HepG2 (cell line): Measurements from ENCODE around the gene TNFAIP1. TPM values are rescaled to one million over a fixed set of nuclear protein-coding genes. Genes with fewer than 3 reads are reported as not detected.

Source experiments
- BORCS8-MEF2B ChIP-seq: sonication (generic); formaldehyde crosslinking; IDR thresholded peaks from 2 replicates; pipeline ENCODE4 v1.8.0; 2022; ENCODE audit warnings: mild to moderate bottlenecking, missing genetic modification reagents
- MIER3 ChIP-seq: IDR thresholded peaks from 2 replicates; pipeline ENCODE4 v1.6.1; 2016; ENCODE audit warnings: missing compliant biosample characterization, borderline replicate concordance
- SKI ChIP-seq: fragments of 450-650 bp; IDR thresholded peaks from one replicate; pipeline ENCODE4 v1.6.1; 2018; ENCODE audit warnings: mild to moderate bottlenecking; ENCODE audit not compliant: partially characterized antibody
- THYN1 ChIP-seq: sonication (generic); formaldehyde crosslinking; IDR thresholded peaks from 2 replicates; pipeline ENCODE4 v1.8.1; 2023; ENCODE audit warnings: low read depth, mild to moderate bottlenecking, moderate library complexity, missing genetic modification reagents, borderline replicate concordance
- ZNF839 ChIP-seq: sonication (generic); formaldehyde crosslinking; IDR thresholded peaks from 2 replicates; pipeline ENCODE4 v1.4.0; 2020; ENCODE audit warnings: missing genetic modification reagents, mild to moderate bottlenecking, borderline replicate concordance
- polyA plus RNA-seq, 8 experiments: library from polyadenylated mRNA; depleted of rRNA in 3 of 8; stranded (reverse) in 7 of 8; unstranded in 1 of 8; fragments of >200 nt; fragmentation: Illumina TruSeq in 4 of 8; extraction: Trizol in 4 of 8; gene quantifications; 2 replicates each; pipeline versions ENCODE4 v1.2.1 to v1.2.3, GENCODE V29; 2011 to 2016; ENCODE audit warnings: low read depth in 4 of 8, missing spikeins in 1 of 8, mixed read lengths in 1 of 8; ENCODE audit not compliant: insufficient read depth in 1 of 8
- total RNA-seq, 5 experiments: library from RNA; depleted of rRNA; stranded (reverse); fragments of >200 nt; fragmentation: Illumina TruSeq; extraction: Trizol; gene quantifications; 2 replicates each; pipeline ENCODE4 v1.2.3, GENCODE V29; 2016; ENCODE audit warnings: low read depth in 1 of 5
- TF ChIP-seq, protein P1 (sequence below): sonication (generic); formaldehyde crosslinking; IDR thresholded peaks from 2 replicates; pipeline ENCODE4 v1.4.0; 2020; ENCODE audit warnings: mild to moderate bottlenecking, missing genetic modification reagents, borderline replicate concordance
- TF ChIP-seq, protein P2 (sequence below): sonication (generic); formaldehyde crosslinking; IDR thresholded peaks from 2 replicates; pipeline ENCODE4 v1.9.0; 2021; ENCODE audit warnings: missing genetic modification reagents, borderline replicate concordance
- TF ChIP-seq, protein P3 (sequence below): sonication (generic); formaldehyde crosslinking; IDR thresholded peaks from 2 replicates; pipeline ENCODE4 v1.4.0; 2020; ENCODE audit warnings: missing genetic modification reagents
- TF ChIP-seq, protein P4 (sequence below): IDR thresholded peaks from 2 replicates; pipeline ENCODE4 v1.4.0; 2020; ENCODE audit warnings: mild to moderate bottlenecking, missing genetic modification reagents

TNFAIP1 gene
- total and polyA plus RNA-seq, 2 of the 13 experiments (the other 11 are each of a cell fraction or from before 2014, with no cell fraction given) = 17.5 to 40.6 TPM

DNA sequence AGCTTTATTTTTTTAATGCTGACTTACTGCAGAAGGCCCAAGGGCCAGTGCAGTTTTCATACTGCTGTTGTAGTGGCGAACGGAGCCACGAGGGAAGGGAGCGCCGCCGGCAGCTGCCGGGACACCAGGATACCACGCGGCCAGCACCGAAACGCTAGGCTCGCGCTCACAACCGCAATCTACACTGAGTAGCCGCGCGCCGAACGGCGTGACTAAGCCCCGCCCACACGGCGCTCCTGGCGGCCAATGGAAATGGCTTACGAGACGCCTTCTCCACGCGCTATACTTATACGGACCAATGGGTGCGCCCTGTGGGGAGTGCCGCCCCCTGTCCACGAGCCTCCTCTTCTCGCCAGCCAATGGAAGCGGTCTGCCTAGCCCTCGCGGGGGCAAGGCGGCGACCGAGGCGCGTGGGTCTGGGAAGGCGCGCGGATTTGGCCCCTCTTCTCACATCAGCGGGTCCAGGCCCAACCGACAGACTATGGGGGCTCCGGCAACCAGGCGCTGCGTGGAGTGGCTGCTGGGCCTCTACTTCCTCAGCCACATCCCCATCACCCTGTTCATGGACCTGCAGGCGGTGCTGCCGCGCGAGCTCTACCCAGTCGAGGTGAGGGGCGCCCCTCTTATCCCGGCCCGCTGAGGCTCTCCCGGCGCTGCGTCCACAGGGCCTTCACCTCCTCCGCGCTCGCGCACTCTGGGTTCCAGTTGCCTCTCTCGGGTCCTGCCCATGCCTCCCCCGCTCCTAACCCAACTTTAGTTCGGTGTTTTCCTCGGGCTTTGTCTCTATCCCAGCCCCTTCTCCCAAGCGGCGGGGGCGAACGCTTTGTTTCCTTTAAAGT, 16.6 kb upstream of the TNFAIP1 start, which contains the start of gene TMEM97 (continued):
- TF ChIP-seq, protein P1, sequence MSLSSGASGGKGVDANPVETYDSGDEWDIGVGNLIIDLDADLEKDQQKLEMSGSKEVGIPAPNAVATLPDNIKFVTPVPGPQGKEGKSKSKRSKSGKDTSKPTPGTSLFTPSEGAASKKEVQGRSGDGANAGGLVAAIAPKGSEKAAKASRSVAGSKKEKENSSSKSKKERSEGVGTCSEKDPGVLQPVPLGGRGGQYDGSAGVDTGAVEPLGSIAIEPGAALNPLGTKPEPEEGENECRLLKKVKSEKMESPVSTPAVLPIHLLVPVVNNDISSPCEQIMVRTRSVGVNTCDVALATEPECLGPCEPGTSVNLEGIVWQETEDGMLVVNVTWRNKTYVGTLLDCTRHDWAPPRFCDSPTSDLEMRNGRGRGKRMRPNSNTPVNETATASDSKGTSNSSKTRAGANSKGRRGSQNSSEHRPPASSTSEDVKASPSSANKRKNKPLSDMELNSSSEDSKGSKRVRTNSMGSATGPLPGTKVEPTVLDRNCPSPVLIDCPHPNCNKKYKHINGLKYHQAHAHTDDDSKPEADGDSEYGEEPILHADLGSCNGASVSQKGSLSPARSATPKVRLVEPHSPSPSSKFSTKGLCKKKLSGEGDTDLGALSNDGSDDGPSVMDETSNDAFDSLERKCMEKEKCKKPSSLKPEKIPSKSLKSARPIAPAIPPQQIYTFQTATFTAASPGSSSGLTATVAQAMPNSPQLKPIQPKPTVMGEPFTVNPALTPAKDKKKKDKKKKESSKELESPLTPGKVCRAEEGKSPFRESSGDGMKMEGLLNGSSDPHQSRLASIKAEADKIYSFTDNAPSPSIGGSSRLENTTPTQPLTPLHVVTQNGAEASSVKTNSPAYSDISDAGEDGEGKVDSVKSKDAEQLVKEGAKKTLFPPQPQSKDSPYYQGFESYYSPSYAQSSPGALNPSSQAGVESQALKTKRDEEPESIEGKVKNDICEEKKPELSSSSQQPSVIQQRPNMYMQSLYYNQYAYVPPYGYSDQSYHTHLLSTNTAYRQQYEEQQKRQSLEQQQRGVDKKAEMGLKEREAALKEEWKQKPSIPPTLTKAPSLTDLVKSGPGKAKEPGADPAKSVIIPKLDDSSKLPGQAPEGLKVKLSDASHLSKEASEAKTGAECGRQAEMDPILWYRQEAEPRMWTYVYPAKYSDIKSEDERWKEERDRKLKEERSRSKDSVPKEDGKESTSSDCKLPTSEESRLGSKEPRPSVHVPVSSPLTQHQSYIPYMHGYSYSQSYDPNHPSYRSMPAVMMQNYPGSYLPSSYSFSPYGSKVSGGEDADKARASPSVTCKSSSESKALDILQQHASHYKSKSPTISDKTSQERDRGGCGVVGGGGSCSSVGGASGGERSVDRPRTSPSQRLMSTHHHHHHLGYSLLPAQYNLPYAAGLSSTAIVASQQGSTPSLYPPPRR (CRISPR knock-in tag) = 0 out of 2 replicates have a peak, but pooled peaks have one; percentile 28
- TF ChIP-seq, protein P2, sequence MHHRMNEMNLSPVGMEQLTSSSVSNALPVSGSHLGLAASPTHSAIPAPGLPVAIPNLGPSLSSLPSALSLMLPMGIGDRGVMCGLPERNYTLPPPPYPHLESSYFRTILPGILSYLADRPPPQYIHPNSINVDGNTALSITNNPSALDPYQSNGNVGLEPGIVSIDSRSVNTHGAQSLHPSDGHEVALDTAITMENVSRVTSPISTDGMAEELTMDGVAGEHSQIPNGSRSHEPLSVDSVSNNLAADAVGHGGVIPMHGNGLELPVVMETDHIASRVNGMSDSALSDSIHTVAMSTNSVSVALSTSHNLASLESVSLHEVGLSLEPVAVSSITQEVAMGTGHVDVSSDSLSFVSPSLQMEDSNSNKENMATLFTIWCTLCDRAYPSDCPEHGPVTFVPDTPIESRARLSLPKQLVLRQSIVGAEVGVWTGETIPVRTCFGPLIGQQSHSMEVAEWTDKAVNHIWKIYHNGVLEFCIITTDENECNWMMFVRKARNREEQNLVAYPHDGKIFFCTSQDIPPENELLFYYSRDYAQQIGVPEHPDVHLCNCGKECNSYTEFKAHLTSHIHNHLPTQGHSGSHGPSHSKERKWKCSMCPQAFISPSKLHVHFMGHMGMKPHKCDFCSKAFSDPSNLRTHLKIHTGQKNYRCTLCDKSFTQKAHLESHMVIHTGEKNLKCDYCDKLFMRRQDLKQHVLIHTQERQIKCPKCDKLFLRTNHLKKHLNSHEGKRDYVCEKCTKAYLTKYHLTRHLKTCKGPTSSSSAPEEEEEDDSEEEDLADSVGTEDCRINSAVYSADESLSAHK (CRISPR knock-in tag) = no peak; the same call in 1 of the 2 replicates
- TF ChIP-seq SKI (no peak), ZNF839 (no peak), BORCS8-MEF2B (CRISPR knock-in tag) (peak; percentile 78), THYN1 (CRISPR knock-in tag) (peak; percentile 22; the same call in 1 of the 2 replicates), MIER3 (CRISPR knock-in tag) (peak; percentile 40; the same call in 1 of the 2 replicates)
- TF ChIP-seq, protein P3, sequence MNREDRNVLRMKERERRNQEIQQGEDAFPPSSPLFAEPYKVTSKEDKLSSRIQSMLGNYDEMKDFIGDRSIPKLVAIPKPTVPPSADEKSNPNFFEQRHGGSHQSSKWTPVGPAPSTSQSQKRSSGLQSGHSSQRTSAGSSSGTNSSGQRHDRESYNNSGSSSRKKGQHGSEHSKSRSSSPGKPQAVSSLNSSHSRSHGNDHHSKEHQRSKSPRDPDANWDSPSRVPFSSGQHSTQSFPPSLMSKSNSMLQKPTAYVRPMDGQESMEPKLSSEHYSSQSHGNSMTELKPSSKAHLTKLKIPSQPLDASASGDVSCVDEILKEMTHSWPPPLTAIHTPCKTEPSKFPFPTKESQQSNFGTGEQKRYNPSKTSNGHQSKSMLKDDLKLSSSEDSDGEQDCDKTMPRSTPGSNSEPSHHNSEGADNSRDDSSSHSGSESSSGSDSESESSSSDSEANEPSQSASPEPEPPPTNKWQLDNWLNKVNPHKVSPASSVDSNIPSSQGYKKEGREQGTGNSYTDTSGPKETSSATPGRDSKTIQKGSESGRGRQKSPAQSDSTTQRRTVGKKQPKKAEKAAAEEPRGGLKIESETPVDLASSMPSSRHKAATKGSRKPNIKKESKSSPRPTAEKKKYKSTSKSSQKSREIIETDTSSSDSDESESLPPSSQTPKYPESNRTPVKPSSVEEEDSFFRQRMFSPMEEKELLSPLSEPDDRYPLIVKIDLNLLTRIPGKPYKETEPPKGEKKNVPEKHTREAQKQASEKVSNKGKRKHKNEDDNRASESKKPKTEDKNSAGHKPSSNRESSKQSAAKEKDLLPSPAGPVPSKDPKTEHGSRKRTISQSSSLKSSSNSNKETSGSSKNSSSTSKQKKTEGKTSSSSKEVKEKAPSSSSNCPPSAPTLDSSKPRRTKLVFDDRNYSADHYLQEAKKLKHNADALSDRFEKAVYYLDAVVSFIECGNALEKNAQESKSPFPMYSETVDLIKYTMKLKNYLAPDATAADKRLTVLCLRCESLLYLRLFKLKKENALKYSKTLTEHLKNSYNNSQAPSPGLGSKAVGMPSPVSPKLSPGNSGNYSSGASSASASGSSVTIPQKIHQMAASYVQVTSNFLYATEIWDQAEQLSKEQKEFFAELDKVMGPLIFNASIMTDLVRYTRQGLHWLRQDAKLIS (CRISPR knock-in tag) = no peak
- TF ChIP-seq, protein P4, sequence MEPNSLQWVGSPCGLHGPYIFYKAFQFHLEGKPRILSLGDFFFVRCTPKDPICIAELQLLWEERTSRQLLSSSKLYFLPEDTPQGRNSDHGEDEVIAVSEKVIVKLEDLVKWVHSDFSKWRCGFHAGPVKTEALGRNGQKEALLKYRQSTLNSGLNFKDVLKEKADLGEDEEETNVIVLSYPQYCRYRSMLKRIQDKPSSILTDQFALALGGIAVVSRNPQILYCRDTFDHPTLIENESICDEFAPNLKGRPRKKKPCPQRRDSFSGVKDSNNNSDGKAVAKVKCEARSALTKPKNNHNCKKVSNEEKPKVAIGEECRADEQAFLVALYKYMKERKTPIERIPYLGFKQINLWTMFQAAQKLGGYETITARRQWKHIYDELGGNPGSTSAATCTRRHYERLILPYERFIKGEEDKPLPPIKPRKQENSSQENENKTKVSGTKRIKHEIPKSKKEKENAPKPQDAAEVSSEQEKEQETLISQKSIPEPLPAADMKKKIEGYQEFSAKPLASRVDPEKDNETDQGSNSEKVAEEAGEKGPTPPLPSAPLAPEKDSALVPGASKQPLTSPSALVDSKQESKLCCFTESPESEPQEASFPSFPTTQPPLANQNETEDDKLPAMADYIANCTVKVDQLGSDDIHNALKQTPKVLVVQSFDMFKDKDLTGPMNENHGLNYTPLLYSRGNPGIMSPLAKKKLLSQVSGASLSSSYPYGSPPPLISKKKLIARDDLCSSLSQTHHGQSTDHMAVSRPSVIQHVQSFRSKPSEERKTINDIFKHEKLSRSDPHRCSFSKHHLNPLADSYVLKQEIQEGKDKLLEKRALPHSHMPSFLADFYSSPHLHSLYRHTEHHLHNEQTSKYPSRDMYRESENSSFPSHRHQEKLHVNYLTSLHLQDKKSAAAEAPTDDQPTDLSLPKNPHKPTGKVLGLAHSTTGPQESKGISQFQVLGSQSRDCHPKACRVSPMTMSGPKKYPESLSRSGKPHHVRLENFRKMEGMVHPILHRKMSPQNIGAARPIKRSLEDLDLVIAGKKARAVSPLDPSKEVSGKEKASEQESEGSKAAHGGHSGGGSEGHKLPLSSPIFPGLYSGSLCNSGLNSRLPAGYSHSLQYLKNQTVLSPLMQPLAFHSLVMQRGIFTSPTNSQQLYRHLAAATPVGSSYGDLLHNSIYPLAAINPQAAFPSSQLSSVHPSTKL = no peak; the same call in 1 of the 2 replicates
